H9 (cell line): ENCODE results near the gene RAI2. TPM values are rescaled to one million over a fixed set of nuclear protein-coding genes. Genes with fewer than 3 reads are reported as not detected.

ENCODE experiments used
- DNase-seq: peaks from one replicate; pipeline ENCODE4 v3.0.0-alpha.2; 2017
- H2AFZ ChIP-seq: one replicate; pipeline ENCODE4 v1.6.1; 2013; ENCODE audit warnings: mild to moderate bottlenecking, low read length, control low read depth, moderate library complexity
- H2AK5ac ChIP-seq: 2 replicates; pipeline ENCODE4 v1.6.1; 2013; ENCODE audit warnings: low read length, control low read depth, mixed read lengths; ENCODE audit not compliant: insufficient read length
- H2BK120ac ChIP-seq: one replicate; pipeline ENCODE4 v1.6.1; 2013; ENCODE audit warnings: low read depth, mild to moderate bottlenecking, low read length, control low read depth, inconsistent platforms; ENCODE audit not compliant: poor library complexity, severe bottlenecking
- H2BK12ac ChIP-seq: 2 replicates; pipeline ENCODE4 v1.6.1; 2013; ENCODE audit warnings: low read length, control low read depth, mixed read lengths, low read depth; ENCODE audit not compliant: insufficient read length
- H2BK15ac ChIP-seq: 2 replicates; pipeline ENCODE4 v1.6.1; 2013; ENCODE audit warnings: low read depth, low read length, control low read depth
- H2BK20ac ChIP-seq: one replicate; pipeline ENCODE4 v1.6.1; 2013; ENCODE audit warnings: low read depth, mild to moderate bottlenecking, low read length, control low read depth, inconsistent platforms; ENCODE audit not compliant: poor library complexity, severe bottlenecking
- H2BK5ac ChIP-seq: 2 replicates; pipeline ENCODE4 v1.6.1; 2013; ENCODE audit warnings: low read length, control low read depth, mixed read lengths; ENCODE audit not compliant: insufficient read length
- H3K14ac ChIP-seq: 2 replicates; pipeline ENCODE4 v1.6.1; 2013; ENCODE audit warnings: low read length, control low read depth; ENCODE audit not compliant: insufficient read depth
- H3K18ac ChIP-seq: 2 replicates; pipeline ENCODE4 v1.6.1; 2013; ENCODE audit warnings: low read depth, mild to moderate bottlenecking, mixed read lengths, low read length, control low read depth; ENCODE audit not compliant: insufficient read length
- H3K23ac ChIP-seq: 2 replicates; pipeline ENCODE4 v1.6.1; 2013; ENCODE audit warnings: low read length, control low read depth, mixed read lengths, low read depth; ENCODE audit not compliant: insufficient read length
- H3K23me2 ChIP-seq: 2 replicates; pipeline ENCODE4 v1.6.1; 2013; ENCODE audit warnings: low read depth, mild to moderate bottlenecking, mixed read lengths, low read length, control low read depth; ENCODE audit not compliant: insufficient read length, poor library complexity, severe bottlenecking
- H3K27ac ChIP-seq: 2 replicates; pipeline ENCODE4 v1.5.1; 2013; ENCODE audit warnings: low read length, control low read depth, mixed read lengths, low read depth; ENCODE audit not compliant: insufficient read length
- H3K27me3 ChIP-seq: 2 replicates; pipeline ENCODE4 v1.6.1; 2013; ENCODE audit warnings: low read length, control low read depth, inconsistent platforms; ENCODE audit not compliant: insufficient read depth
- H3K4ac ChIP-seq: 2 replicates; pipeline ENCODE4 v1.6.1; 2013; ENCODE audit warnings: low read depth, mild to moderate bottlenecking, control low read depth, inconsistent platforms, low read length, moderate library complexity
- H3K4me1 ChIP-seq: 2 replicates; pipeline ENCODE4 v1.6.1; 2013; ENCODE audit warnings: low read length, control low read depth, inconsistent platforms; ENCODE audit not compliant: insufficient read depth
- H3K4me2 ChIP-seq: 2 replicates; pipeline ENCODE4 v1.6.1; 2013; ENCODE audit warnings: low read length, control low read depth, mixed read lengths; ENCODE audit not compliant: insufficient read length, insufficient read depth
- H3K56ac ChIP-seq: 2 replicates; pipeline ENCODE4 v1.6.1; 2013; ENCODE audit warnings: low read depth, mild to moderate bottlenecking, mixed read lengths, low read length, control low read depth; ENCODE audit not compliant: insufficient read length
- H3K79me1 ChIP-seq: 2 replicates; pipeline ENCODE4 v1.6.1; 2013; ENCODE audit warnings: low read depth, mild to moderate bottlenecking, moderate library complexity, low read length, control low read depth, inconsistent platforms; ENCODE audit not compliant: insufficient read depth, poor library complexity, severe bottlenecking
- H3K79me2 ChIP-seq: 2 replicates; pipeline ENCODE4 v1.6.1; 2013; ENCODE audit warnings: low read length, control low read depth, inconsistent platforms; ENCODE audit not compliant: insufficient read depth
- H3K9ac ChIP-seq: 2 replicates; pipeline ENCODE4 v1.6.1; 2013; ENCODE audit warnings: low read length, control low read depth, mixed read lengths; ENCODE audit not compliant: insufficient read length; ENCODE audit errors: extremely low read depth
- H3K9me3 ChIP-seq: one replicate; pipeline ENCODE4 v1.6.1; 2013; ENCODE audit warnings: low read depth, low read length, inconsistent platforms; ENCODE audit not compliant: control insufficient read depth
- H3T11ph ChIP-seq: one replicate; pipeline ENCODE4 v1.6.1; 2013; ENCODE audit warnings: mild to moderate bottlenecking, low read length, control low read depth, inconsistent platforms
- H4K20me1 ChIP-seq: one replicate; pipeline ENCODE4 v1.6.1; 2013; ENCODE audit not compliant: control insufficient read depth, insufficient read length, insufficient read depth
- H4K5ac ChIP-seq: 2 replicates; pipeline ENCODE4 v1.6.1; 2013; ENCODE audit warnings: low read depth, mild to moderate bottlenecking, mixed read lengths, low read length, control low read depth; ENCODE audit not compliant: insufficient read length
- H4K8ac ChIP-seq: replicated peaks from 2 replicates; pipeline ENCODE4 v1.6.1; 2013; ENCODE audit warnings: low read length, control low read depth, mixed read lengths, low read depth; ENCODE audit not compliant: insufficient read length
- H4K91ac ChIP-seq: 2 replicates; pipeline ENCODE4 v1.6.1; 2013; ENCODE audit warnings: low read depth, mild to moderate bottlenecking, moderate library complexity, mixed read lengths, low read length, control low read depth; ENCODE audit not compliant: insufficient read length
- H3K27ac Mint-ChIP-seq, 3 experiments: 2 replicates in 2 of 3; 3 replicates in 1 of 3; pipeline ENCODE4 v1.8.0; 2020 to 2021; ENCODE audit warnings: mixed read lengths in 3 of 3, mild to moderate bottlenecking in 1 of 3, moderate library complexity in 1 of 3
- H3K27me3 Mint-ChIP-seq: 2 replicates; pipeline ENCODE4 v1.8.0; 2021; ENCODE audit warnings: low read depth, mild to moderate bottlenecking, moderate library complexity, mixed read lengths
- H3K36me3 Mint-ChIP-seq, 3 experiments: 2 replicates in 2 of 3; 3 replicates in 1 of 3; pipeline ENCODE4 v1.8.0; 2020 to 2021; ENCODE audit warnings: low read depth in 3 of 3, mixed read lengths in 3 of 3; ENCODE audit not compliant: insufficient read depth in 1 of 3
- H3K4me1 Mint-ChIP-seq, 2 experiments: 2 replicates each; pipeline ENCODE4 v1.8.0; 2020; ENCODE audit warnings: mixed read lengths in 2 of 2
- H3K4me3 Mint-ChIP-seq, 2 experiments: 2 replicates in 1 of 2; 3 replicates in 1 of 2; pipeline ENCODE4 v1.8.0; 2020 to 2021; ENCODE audit warnings: mild to moderate bottlenecking in 2 of 2, mixed read lengths in 2 of 2, moderate library complexity in 1 of 2
- H3K9me3 Mint-ChIP-seq, 2 experiments: 2 replicates in 1 of 2; 3 replicates in 1 of 2; pipeline ENCODE4 v1.8.0; 2020; ENCODE audit warnings: mild to moderate bottlenecking in 2 of 2, mixed read lengths in 2 of 2, moderate library complexity in 1 of 2
- CTCF ChIP-seq: fragments of 200-600 bp; sonication (generic); conservative IDR thresholded peaks from 3 replicates; pipeline ENCODE4 v1.8.0; 2021; ENCODE audit warnings: antibody characterized with exemption, mild to moderate bottlenecking
- WGBS: extraction: QIAGEN DNeasy Blood & Tissue Kit; methylation state at CpG from one replicate; pipeline ENCODE4 v1.1.7; 2013; ENCODE audit warnings: missing lambda C conversion rate, low lambda C conversion rate, mixed read lengths; ENCODE audit not compliant: insufficient read length; ENCODE audit errors: extremely low coverage; 5-methylcytosine and 5-hydroxymethylcytosine counted together
- total RNA-seq: library from RNA; stranded (reverse); gene quantifications from 2 replicates; pipeline ENCODE4 v1.2.1, GENCODE V29; 2021

RAI2 gene
- total RNA-seq, 1 experiment from 2014 or later, result 0.72 TPM

DNA sequence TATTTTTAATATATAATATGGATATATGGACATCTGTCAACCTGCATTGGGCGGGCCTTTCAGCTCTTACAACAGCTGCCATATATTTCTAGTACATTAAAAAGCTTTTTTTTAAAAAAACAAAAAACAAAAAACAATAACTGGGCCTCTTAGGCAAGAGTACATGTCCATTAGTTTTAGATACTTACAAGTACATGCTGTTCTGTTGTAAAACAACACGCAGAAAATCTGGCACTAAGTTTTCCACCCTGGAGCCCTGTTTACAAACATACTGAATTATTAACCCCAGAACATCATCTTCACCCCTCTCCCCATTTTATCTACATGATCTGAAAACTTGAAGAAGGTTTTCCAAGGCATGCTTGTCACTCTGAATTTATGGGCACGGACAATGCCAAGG is 29.8 kb downstream of the RAI2 start:
- no peak overlapping the region for H3K56ac ChIP-seq
- H3K9me3 ChIP-seq, result peaks cover 4% of the 10 kb centered on the region
- no peak overlapping the region for H3K9ac ChIP-seq
- H2BK12ac ChIP-seq, result no peak overlapping the region
- H3K27me3 ChIP-seq, result no peaks in the 10 kb centered on the region; the same call in 1 of the 2 replicates
- H3K36me3 Mint-ChIP-seq, result peaks cover 0 to 3% (median 0%) of the 10 kb centered on the region in 3 experiments; a peak in 3 of 7 replicates
- no peak overlapping the region for H2AK5ac ChIP-seq
- H3K14ac ChIP-seq, result no peak overlapping the region
- no peak overlapping the region for H3K27ac ChIP-seq
- H4K8ac ChIP-seq, result no peak overlapping the region
- H3T11ph ChIP-seq, result no peak overlapping the region
- no peaks in the 10 kb centered on the region for H3K23me2 ChIP-seq
- H3K18ac ChIP-seq, result no peak overlapping the region
- H3K79me1 ChIP-seq, result no peaks in the 10 kb centered on the region
- no peak overlapping the region for H2BK120ac ChIP-seq
- no peaks in the 10 kb centered on the region for H3K79me2 ChIP-seq
- no peak overlapping the region for H3K23ac ChIP-seq
- peaks cover 10% of the 10 kb centered on the region; the same call in 1 of the 2 replicates for H3K27me3 Mint-ChIP-seq
- H3K4me3 Mint-ChIP-seq, result no peak overlapping the region
- H3K9me3 Mint-ChIP-seq, result peaks cover 65 to 66% of the 10 kb centered on the region in 2 experiments
- no peak overlapping the region for H3K4me2 ChIP-seq
- H3K27ac Mint-ChIP-seq, result no peak overlapping the region
- no peak overlapping the region for H2AFZ ChIP-seq
- H2BK20ac ChIP-seq, result no peak overlapping the region
- no peak overlapping the region for H2BK5ac ChIP-seq
- no peak overlapping the region for H3K4ac ChIP-seq
- H4K5ac ChIP-seq, result no peak overlapping the region
- peaks cover 10 to 12% of the 10 kb centered on the region in 2 experiments for H3K4me1 Mint-ChIP-seq
- no peaks in the 10 kb centered on the region for H4K20me1 ChIP-seq
- WGBS, result no CpG with 5 or more reads among the region's 3 CpGs
- TF ChIP-seq CTCF, result no peak
- H4K91ac ChIP-seq, result no peak overlapping the region
- no peak overlapping the region for H2BK15ac ChIP-seq
- no peaks in the 10 kb centered on the region for H3K4me1 ChIP-seq
- no peak for DNase-seq
